Measurements from ENCODE around the gene SETSIP. TPM values are rescaled to one million over a fixed set of nuclear protein-coding genes. Genes with fewer than 3 reads are reported as not detected.

SETSIP gene
- total RNA-seq, 1 donor from 2014 or later: not detected

DNA sequence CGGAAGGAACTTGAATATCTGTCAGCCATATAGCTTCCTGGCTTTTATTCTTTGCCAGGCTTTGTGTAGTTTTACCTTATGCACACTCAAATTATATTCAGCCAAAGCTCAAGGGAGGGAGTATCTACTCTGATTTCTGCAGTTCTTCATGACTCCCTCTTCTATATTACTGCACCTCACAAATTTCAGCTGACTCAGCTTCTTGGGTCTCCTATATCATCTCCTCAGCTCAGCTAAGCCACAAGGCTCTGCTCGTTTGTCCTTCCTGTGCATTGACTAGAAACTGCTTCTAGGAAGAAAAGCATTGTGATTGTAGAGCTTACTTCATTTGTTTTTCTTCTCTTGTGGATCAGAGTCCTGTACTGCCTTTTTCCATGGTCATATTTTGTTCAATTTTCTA lies 42.3 kb upstream of the SETSIP start:
- H3K4me3 ChIP-seq: no peak overlapping the region
- TF ChIP-seq CTCF (IDR thresholded peaks at IDR 0.05) (no peak), EZH2 (IDR thresholded peaks at IDR 0.05) (no peak), EZH2phosphoT487 (IDR thresholded peaks at IDR 0.05) (no peak)
- no peaks in the 10 kb centered on the region for H3K27me3 ChIP-seq
- H4K20me1 ChIP-seq (ENCODE audit: low read depth): no peaks in the 10 kb centered on the region
- H3K9ac ChIP-seq: no peak overlapping the region
- H3K4me2 ChIP-seq: no peak overlapping the region
- no peak overlapping the region for H3K4me3 Mint-ChIP-seq
- no peaks in the 10 kb centered on the region for H3K4me1 ChIP-seq
- H2AFZ ChIP-seq (replicated peaks): no peak overlapping the region
- H3K27ac Mint-ChIP-seq: no peak overlapping the region
- no peaks in the 10 kb centered on the region for H3K79me2 ChIP-seq (ENCODE audit: low read depth)
- no peaks in the 10 kb centered on the region for H3K9me3 Mint-ChIP-seq
- H3K27ac ChIP-seq: no peak overlapping the region
- DNase-seq (ENCODE audit: low spot score): peak; percentile 2
- no peaks in the 10 kb centered on the region for H3K36me3 Mint-ChIP-seq
- no peaks in the 10 kb centered on the region for H3K27me3 Mint-ChIP-seq (ENCODE audit: insufficient read depth, low read depth)
- H3K36me3 ChIP-seq: no peaks in the 10 kb centered on the region
- no peaks in the 10 kb centered on the region for H3F3A ChIP-seq (ENCODE audit: low read depth)
- no peaks in the 10 kb centered on the region for H3K9me3 ChIP-seq (ENCODE audit: low read depth)
- H3K4me1 Mint-ChIP-seq: peaks cover 5% of the 10 kb centered on the region

DNA sequence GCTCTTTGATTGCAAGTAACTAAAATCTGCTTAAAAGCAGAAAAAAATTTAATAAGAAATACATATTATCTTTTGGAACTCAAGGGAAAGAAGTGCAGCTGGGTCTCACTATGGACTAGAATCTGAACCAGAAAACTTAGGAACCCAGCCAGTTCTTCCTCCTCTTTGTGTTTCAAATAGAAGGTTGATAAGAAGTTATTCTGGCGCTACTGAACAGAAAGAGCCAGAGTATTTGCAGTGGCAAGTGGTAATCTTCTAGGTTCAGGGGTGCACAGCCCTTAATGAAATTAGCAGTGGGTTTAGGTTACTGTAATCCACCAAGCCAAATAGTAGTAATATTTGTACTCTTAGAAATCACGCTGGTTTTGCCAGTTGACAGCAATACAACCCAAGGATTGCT lies 33.4 kb upstream of the SETSIP start:
- H3K9me3 Mint-ChIP-seq: no peaks in the 10 kb centered on the region
- no peak overlapping the region for H3K4me3 Mint-ChIP-seq
- no peaks in the 10 kb centered on the region for H4K20me1 ChIP-seq (ENCODE audit: low read depth)
- H3K9ac ChIP-seq: no peak overlapping the region
- H3K36me3 ChIP-seq: no peaks in the 10 kb centered on the region
- H3K4me2 ChIP-seq: no peak overlapping the region
- H3K27ac ChIP-seq: no peak overlapping the region
- H3K27me3 ChIP-seq: no peaks in the 10 kb centered on the region
- no peak overlapping the region for H3K4me3 ChIP-seq
- TF ChIP-seq EZH2phosphoT487 (IDR thresholded peaks at IDR 0.05) (no peak), CTCF (IDR thresholded peaks at IDR 0.05) (no peak), EZH2 (IDR thresholded peaks at IDR 0.05) (no peak)
- no peak for DNase-seq (ENCODE audit: low spot score)
- H3K79me2 ChIP-seq (ENCODE audit: low read depth): no peaks in the 10 kb centered on the region
- H3K36me3 Mint-ChIP-seq: no peaks in the 10 kb centered on the region
- no peak overlapping the region for H3K27ac Mint-ChIP-seq
- no peaks in the 10 kb centered on the region for H3F3A ChIP-seq (ENCODE audit: low read depth)
- peaks cover 5% of the 10 kb centered on the region for H3K4me1 Mint-ChIP-seq
- H3K9me3 ChIP-seq (ENCODE audit: low read depth): no peaks in the 10 kb centered on the region
- H3K27me3 Mint-ChIP-seq (ENCODE audit: insufficient read depth, low read depth): no peaks in the 10 kb centered on the region
- H3K4me1 ChIP-seq: no peaks in the 10 kb centered on the region
- H2AFZ ChIP-seq (replicated peaks): no peak overlapping the region

GRCh38 chr1:92105546-92106081 lies 30.4 kb upstream of the SETSIP start:
- no peak overlapping the region for H3K4me3 ChIP-seq
- H3K79me2 ChIP-seq (ENCODE audit: low read depth): no peaks in the 10 kb centered on the region
- H4K20me1 ChIP-seq (ENCODE audit: low read depth): no peaks in the 10 kb centered on the region
- H3K9me3 ChIP-seq (ENCODE audit: low read depth): no peaks in the 10 kb centered on the region
- no peaks in the 10 kb centered on the region for H3K27me3 Mint-ChIP-seq (ENCODE audit: insufficient read depth, low read depth)
- no peaks in the 10 kb centered on the region for H3K27me3 ChIP-seq
- H3K36me3 Mint-ChIP-seq: no peaks in the 10 kb centered on the region
- H3K4me3 Mint-ChIP-seq: no peak overlapping the region
- no peak overlapping the region for H3K27ac Mint-ChIP-seq
- no peak for DNase-seq (ENCODE audit: low spot score)
- H2AFZ ChIP-seq (replicated peaks): no peak overlapping the region
- no peak overlapping the region for H3K9ac ChIP-seq
- no peaks in the 10 kb centered on the region for H3K36me3 ChIP-seq
- no peaks in the 10 kb centered on the region for H3K4me1 Mint-ChIP-seq
- TF ChIP-seq EZH2 (IDR thresholded peaks at IDR 0.05) (no peak), CTCF (IDR thresholded peaks at IDR 0.05) (no peak), EZH2phosphoT487 (IDR thresholded peaks at IDR 0.05) (no peak)
- H3F3A ChIP-seq (ENCODE audit: low read depth): no peaks in the 10 kb centered on the region
- no peak overlapping the region for H3K27ac ChIP-seq
- H3K4me1 ChIP-seq: no peaks in the 10 kb centered on the region
- H3K4me2 ChIP-seq: no peak overlapping the region
- no peaks in the 10 kb centered on the region for H3K9me3 Mint-ChIP-seq
